HFFc6 (cell line): Measurements from ENCODE around the gene JHY. TPM values are rescaled to one million over a fixed set of nuclear protein-coding genes. Genes with fewer than 3 reads are reported as not detected.

Experiments
- DNase-seq: peaks from one replicate; pipeline ENCODE4 v3.0.0-alpha.2; 2018
- H3K27ac Mint-ChIP-seq: 2 replicates; pipeline ENCODE4 v1.8.0; 2020; ENCODE audit warnings: mild to moderate bottlenecking, mixed read lengths
- H3K27me3 Mint-ChIP-seq: 2 replicates; pipeline ENCODE4 v1.8.0; 2021; ENCODE audit warnings: mild to moderate bottlenecking, moderate library complexity, mixed read lengths; ENCODE audit not compliant: insufficient read depth
- H3K36me3 Mint-ChIP-seq: 2 replicates; pipeline ENCODE4 v1.8.0; 2021; ENCODE audit warnings: low read depth, mixed read lengths
- H3K4me1 Mint-ChIP-seq: 2 replicates; pipeline ENCODE4 v1.8.0; 2020; ENCODE audit warnings: low read depth, mixed read lengths
- H3K4me3 Mint-ChIP-seq: 2 replicates; pipeline ENCODE4 v1.8.0; 2020; ENCODE audit warnings: mild to moderate bottlenecking, moderate library complexity, mixed read lengths
- H3K9me3 Mint-ChIP-seq: 2 replicates; pipeline ENCODE4 v1.8.0; 2020; ENCODE audit warnings: mild to moderate bottlenecking, mixed read lengths
- total RNA-seq, 6 experiments: library from RNA; stranded (reverse); fragmentation: NEBNext Ultra II Directional; extraction: Animal tissue kit (Norgen Biotek cat#: 25700); gene quantifications; 2 replicates in 1 of 6; 3 replicates in 5 of 6; pipeline ENCODE4 v1.2.3, GENCODE V29; 2021
- TF ChIP-seq, protein P1 (sequence below): fragments of 200-600 bp; sonication (generic); IDR thresholded peaks from 2 replicates; pipeline ENCODE4 v1.5.0; 2021; ENCODE audit warnings: antibody characterized with exemption, mild to moderate bottlenecking

JHY gene
- total RNA-seq, 6 experiments from 2014 or later, result 5.2 to 6.4 (median 5.7) TPM

DNA sequence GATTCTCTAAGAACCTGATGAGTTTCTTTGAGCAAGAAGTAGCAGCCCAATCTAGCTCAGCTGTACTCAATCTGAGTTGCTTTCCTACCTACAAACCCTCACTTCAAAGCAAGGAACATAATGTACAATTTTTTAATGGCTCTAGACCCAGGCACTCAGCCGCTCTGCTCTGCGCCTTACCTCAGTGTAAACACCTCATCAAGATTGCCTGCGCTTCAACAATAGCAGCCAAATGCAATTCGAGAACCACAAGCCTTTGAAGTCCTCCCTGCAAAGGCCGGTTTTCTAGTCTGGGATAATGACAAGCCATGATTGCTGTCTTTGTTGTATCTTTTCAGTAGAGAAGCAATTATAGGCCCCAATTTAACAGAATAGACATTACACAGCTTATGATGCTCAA is 38.0 kb downstream of the JHY start:
- H3K9me3 Mint-ChIP-seq, result no peaks in the 10 kb centered on the region

DNA sequence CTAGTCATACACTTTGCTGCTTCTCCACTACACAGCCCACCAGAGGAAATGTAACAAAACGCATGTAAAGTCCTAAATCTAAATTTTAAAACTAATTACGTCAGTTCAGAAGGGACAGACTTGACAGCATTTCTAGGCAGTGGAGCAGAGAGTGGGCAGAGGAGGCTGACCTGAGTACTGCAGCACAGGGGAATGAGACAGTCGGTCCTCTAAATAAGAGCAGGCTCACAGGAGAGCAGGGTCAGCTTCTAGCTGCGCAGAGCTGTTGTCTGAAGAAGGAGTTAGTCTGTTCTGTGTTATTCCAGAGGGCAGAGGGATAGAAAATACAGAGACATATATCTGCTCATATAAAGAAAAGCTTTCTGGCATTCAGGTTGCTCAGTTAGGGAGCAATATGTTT is 40.3 kb downstream of the JHY start:
- no peaks in the 10 kb centered on the region for H3K36me3 Mint-ChIP-seq
- DNase-seq, result no peak
- no peak overlapping the region for H3K4me3 Mint-ChIP-seq
- peaks cover 6% of the 10 kb centered on the region; the same call in 1 of the 2 replicates for H3K4me1 Mint-ChIP-seq
- TF ChIP-seq, protein P1, sequence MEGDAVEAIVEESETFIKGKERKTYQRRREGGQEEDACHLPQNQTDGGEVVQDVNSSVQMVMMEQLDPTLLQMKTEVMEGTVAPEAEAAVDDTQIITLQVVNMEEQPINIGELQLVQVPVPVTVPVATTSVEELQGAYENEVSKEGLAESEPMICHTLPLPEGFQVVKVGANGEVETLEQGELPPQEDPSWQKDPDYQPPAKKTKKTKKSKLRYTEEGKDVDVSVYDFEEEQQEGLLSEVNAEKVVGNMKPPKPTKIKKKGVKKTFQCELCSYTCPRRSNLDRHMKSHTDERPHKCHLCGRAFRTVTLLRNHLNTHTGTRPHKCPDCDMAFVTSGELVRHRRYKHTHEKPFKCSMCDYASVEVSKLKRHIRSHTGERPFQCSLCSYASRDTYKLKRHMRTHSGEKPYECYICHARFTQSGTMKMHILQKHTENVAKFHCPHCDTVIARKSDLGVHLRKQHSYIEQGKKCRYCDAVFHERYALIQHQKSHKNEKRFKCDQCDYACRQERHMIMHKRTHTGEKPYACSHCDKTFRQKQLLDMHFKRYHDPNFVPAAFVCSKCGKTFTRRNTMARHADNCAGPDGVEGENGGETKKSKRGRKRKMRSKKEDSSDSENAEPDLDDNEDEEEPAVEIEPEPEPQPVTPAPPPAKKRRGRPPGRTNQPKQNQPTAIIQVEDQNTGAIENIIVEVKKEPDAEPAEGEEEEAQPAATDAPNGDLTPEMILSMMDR, result no peak
- no peaks in the 10 kb centered on the region for H3K27me3 Mint-ChIP-seq
- H3K9me3 Mint-ChIP-seq, result no peaks in the 10 kb centered on the region
- H3K27ac Mint-ChIP-seq, result no peak overlapping the region

More for the DNA sequence above, 38.0 kb downstream of the JHY start:
- DNase-seq, result no peak
- TF ChIP-seq, protein P1, result no peak
- Mint-ChIP-seq H3K4me1 (peaks cover 15% of the 10 kb centered on the region), H3K27ac (no peak overlapping the region), H3K4me3 (no peak overlapping the region), H3K36me3 (no peaks in the 10 kb centered on the region), H3K27me3 (no peaks in the 10 kb centered on the region)

DNA sequence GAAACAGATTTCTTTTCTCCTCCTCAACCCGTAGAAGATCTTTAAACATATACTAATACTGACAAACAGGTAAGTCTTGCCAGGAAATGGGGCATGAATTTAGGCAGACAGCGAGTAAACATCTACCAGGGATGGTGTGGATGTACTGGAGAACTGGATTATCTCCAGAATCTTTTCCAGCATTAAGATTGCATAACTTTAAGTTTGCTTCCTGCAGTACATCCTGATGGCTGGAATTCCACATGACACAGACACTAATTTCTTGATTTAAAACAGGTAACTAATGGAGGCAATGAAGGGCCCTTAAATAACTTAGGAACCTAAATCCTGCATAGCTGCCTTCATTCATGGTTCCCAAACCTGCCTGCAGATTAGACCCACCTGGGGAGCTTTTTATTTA is 40.7 kb downstream of the JHY start:
- H3K36me3 Mint-ChIP-seq, result no peaks in the 10 kb centered on the region
- TF ChIP-seq, protein P1, result no peak
- H3K27ac Mint-ChIP-seq, result no peak overlapping the region
- H3K4me1 Mint-ChIP-seq, result peaks cover 6% of the 10 kb centered on the region; the same call in 1 of the 2 replicates
- no peak for DNase-seq
- H3K4me3 Mint-ChIP-seq, result no peak overlapping the region
- H3K9me3 Mint-ChIP-seq, result no peaks in the 10 kb centered on the region
- H3K27me3 Mint-ChIP-seq, result no peaks in the 10 kb centered on the region

DNA sequence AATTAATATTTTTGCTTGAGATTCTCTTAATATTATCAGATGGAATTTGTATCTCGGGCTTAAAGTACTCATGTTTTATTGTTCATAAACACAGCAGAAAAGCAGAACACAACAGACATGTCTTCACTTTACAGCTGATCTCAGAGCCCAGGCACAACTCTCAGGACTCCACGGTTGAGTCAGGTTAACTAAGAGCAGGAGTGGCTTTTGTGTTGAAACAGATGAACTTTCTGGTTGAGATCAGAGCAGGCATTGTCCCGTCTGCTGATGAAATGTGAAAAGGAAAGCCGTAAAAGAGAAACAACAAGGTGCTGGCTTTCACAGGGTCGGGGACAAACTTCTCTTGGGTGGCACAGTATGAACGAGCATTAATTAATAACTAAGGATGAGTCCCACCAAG is 49.0 kb downstream of the JHY start:
- DNase-seq, result no peak
- Mint-ChIP-seq H3K4me1 (no peaks in the 10 kb centered on the region), H3K36me3 (0 out of 2 replicates have a peak, but pooled peaks cover 4% of the 10 kb centered on the region), H3K27me3 (no peaks in the 10 kb centered on the region), H3K9me3 (no peaks in the 10 kb centered on the region), H3K27ac (no peak overlapping the region), H3K4me3 (no peak overlapping the region)
- TF ChIP-seq, protein P1, result no peak

DNA sequence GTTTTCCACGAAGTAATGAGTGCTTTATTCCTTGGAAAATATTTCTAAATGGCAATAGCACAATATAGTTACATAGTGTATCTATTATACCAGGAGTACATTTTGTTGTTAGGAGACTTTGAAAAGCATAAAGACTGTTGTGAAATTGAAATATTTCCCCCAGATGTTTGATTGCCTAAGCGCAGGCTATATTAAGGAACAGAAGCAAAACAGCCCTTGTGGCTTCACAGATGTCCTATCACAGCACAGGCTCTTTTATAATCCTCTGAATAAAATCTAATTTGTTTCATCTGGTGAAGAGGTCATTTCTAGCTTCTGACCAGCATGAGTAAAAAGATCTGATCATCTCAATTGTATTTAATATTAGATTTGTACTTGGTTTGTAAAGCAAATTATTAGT is 50.9 kb downstream of the JHY start:
- TF ChIP-seq, protein P1, result no peak
- no peak overlapping the region for H3K27ac Mint-ChIP-seq
- no peaks in the 10 kb centered on the region for H3K27me3 Mint-ChIP-seq
- no peaks in the 10 kb centered on the region for H3K9me3 Mint-ChIP-seq
- 0 out of 2 replicates have a peak, but pooled peaks cover 4% of the 10 kb centered on the region for H3K36me3 Mint-ChIP-seq
- no peaks in the 10 kb centered on the region for H3K4me1 Mint-ChIP-seq
- no peak for DNase-seq
- H3K4me3 Mint-ChIP-seq, result no peak overlapping the region

DNA sequence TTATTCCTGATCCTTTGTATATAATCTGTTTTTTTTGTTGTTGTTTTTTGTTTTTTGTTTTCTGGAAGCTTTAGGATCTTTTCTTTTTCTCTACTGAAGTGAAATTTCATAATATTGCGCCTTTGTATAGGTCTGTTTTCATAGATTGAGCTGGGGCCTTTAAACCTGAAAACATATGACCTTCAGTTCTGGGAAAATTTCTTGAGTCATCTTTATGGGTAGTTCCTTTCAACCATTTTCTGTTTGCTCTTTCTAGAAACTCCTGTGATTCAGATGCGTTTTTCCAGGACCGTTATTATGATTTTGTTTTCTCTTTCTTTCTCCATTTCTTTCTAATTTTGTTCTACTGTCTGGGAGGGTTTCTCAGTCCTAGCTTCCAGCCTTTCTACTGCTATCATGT is 55.4 kb downstream of the JHY start:
- H3K27ac Mint-ChIP-seq, result no peak overlapping the region
- 0 out of 2 replicates have a peak, but pooled peaks cover 4% of the 10 kb centered on the region for H3K36me3 Mint-ChIP-seq
- H3K9me3 Mint-ChIP-seq, result no peaks in the 10 kb centered on the region
- no peaks in the 10 kb centered on the region for H3K27me3 Mint-ChIP-seq
- no peak overlapping the region for H3K4me3 Mint-ChIP-seq
- DNase-seq, result no peak
- TF ChIP-seq, protein P1, result no peak
- no peaks in the 10 kb centered on the region for H3K4me1 Mint-ChIP-seq
